PC-3 (cell line): ENCODE measurements around the gene CD1B.

Source experiments
- EZH2 ChIP-seq: fragments of 300-600 bp; sonication (generic); IDR thresholded peaks from one replicate; pipeline ENCODE4 v1.6.1; 2017; ENCODE audit warnings: antibody characterized with exemption, mild to moderate bottlenecking, low read length; ENCODE audit not compliant: unreplicated experiment
- TF ChIP-seq, protein P1 (sequence below): fragments of 300-600 bp; sonication (generic); conservative IDR thresholded peaks from 2 replicates; pipeline ENCODE4 v1.5.1; 2017; ENCODE audit warnings: antibody characterized with exemption, low read depth, mild to moderate bottlenecking, low read length

- TF ChIP-seq, protein P1, sequence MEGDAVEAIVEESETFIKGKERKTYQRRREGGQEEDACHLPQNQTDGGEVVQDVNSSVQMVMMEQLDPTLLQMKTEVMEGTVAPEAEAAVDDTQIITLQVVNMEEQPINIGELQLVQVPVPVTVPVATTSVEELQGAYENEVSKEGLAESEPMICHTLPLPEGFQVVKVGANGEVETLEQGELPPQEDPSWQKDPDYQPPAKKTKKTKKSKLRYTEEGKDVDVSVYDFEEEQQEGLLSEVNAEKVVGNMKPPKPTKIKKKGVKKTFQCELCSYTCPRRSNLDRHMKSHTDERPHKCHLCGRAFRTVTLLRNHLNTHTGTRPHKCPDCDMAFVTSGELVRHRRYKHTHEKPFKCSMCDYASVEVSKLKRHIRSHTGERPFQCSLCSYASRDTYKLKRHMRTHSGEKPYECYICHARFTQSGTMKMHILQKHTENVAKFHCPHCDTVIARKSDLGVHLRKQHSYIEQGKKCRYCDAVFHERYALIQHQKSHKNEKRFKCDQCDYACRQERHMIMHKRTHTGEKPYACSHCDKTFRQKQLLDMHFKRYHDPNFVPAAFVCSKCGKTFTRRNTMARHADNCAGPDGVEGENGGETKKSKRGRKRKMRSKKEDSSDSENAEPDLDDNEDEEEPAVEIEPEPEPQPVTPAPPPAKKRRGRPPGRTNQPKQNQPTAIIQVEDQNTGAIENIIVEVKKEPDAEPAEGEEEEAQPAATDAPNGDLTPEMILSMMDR = no peak
- TF ChIP-seq EZH2 = no peak
Observed at GRCh38 chr1:158374860-158375259, 43.5 kb upstream of the CD1B start.
